Measurements from ENCODE around the gene CTIF.

The CTIF gene

GRCh38 chr18:48554610-48555400, 16.0 kb downstream of the CTIF start:
- no peak for DNase-seq

- no peak for DNase-seq
These were observed 16.7 kb downstream of the CTIF start for GRCh38 chr18:48555465-48555995.

GRCh38 chr18:48557640-48558174, 18.9 kb downstream of the CTIF start:
- DNase-seq: no peak

- no peak for DNase-seq
These were observed 19.4 kb downstream of the CTIF start for GRCh38 chr18:48558248-48558647.

GRCh38 chr18:48560491-48560890, 21.7 kb downstream of the CTIF start:
- DNase-seq: no peak

GRCh38 chr18:48562075-48562474, 23.2 kb downstream of the CTIF start:
- DNase-seq: no peak

GRCh38 chr18:48563027-48563426, 24.2 kb downstream of the CTIF start:
- DNase-seq: no peak

- no peak for DNase-seq
These were observed 25.3 kb downstream of the CTIF start for GRCh38 chr18:48564139-48564538.

GRCh38 chr18:48565105-48565504, 26.3 kb downstream of the CTIF start:
- DNase-seq: no peak

GRCh38 chr18:48566589-48566988, 27.8 kb downstream of the CTIF start:
- DNase-seq: no peak

GRCh38 chr18:48567388-48567787, 28.6 kb downstream of the CTIF start:
- no peak for DNase-seq

- DNase-seq: no peak
These were observed 30.5 kb downstream of the CTIF start for GRCh38 chr18:48569139-48569914.

- no peak for DNase-seq
These were observed 31.1 kb downstream of the CTIF start for GRCh38 chr18:48569915-48570264.

GRCh38 chr18:48570313-48570712, 31.5 kb downstream of the CTIF start:
- no peak for DNase-seq

GRCh38 chr18:48571639-48572384, 33.0 kb downstream of the CTIF start:
- DNase-seq: no peak

GRCh38 chr18:48572402-48573126, 33.7 kb downstream of the CTIF start:
- no peak for DNase-seq

- no peak for DNase-seq
These were observed 34.9 kb downstream of the CTIF start for GRCh38 chr18:48573632-48574283.

GRCh38 chr18:48574667-48575300, 36.0 kb downstream of the CTIF start:
- no peak for DNase-seq

GRCh38 chr18:48575301-48575657, 36.4 kb downstream of the CTIF start:
- no peak for DNase-seq

GRCh38 chr18:48575658-48576456, 37.0 kb downstream of the CTIF start:
- no peak for DNase-seq

GRCh38 chr18:48576457-48576771, 37.6 kb downstream of the CTIF start:
- DNase-seq: no peak

All from activated CD4-positive, alpha-beta T cell treated with anti-CD3 and anti-CD28 coated beads, Interleukin-2, amount 50 U/mL, for 48 hours (primary cell).